ENCODE results near the gene FRAS1.

DNA sequence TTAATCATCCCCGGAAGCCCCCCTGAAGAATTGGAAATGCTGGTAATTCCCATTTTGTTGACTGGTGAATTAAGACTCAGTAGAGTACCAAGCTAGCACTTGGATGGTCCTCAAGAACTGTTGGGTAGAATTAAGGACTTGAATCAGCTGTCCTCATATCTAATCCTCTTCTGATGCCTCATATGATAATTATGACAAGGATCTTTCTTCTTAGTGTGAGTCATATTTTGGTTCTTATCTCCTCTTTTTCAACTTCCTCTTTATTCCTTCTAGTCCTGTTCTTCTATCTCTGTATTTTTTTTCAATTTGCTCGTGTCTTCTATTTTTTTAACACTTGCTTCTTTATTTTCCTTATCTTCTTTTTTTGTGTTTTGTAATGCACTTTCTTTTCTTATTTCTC lies 288.1 kb downstream of the FRAS1 start:
- TF ChIP-seq POLR2A (IDR thresholded peaks at IDR 0.05), result no peak
- TF ChIP-seq, protein P1, sequence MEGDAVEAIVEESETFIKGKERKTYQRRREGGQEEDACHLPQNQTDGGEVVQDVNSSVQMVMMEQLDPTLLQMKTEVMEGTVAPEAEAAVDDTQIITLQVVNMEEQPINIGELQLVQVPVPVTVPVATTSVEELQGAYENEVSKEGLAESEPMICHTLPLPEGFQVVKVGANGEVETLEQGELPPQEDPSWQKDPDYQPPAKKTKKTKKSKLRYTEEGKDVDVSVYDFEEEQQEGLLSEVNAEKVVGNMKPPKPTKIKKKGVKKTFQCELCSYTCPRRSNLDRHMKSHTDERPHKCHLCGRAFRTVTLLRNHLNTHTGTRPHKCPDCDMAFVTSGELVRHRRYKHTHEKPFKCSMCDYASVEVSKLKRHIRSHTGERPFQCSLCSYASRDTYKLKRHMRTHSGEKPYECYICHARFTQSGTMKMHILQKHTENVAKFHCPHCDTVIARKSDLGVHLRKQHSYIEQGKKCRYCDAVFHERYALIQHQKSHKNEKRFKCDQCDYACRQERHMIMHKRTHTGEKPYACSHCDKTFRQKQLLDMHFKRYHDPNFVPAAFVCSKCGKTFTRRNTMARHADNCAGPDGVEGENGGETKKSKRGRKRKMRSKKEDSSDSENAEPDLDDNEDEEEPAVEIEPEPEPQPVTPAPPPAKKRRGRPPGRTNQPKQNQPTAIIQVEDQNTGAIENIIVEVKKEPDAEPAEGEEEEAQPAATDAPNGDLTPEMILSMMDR (IDR thresholded peaks at IDR 0.05), result no peak
